ENCODE results near the gene RENBP. TPM values are rescaled to one million over a fixed set of nuclear protein-coding genes. Genes with fewer than 3 reads are reported as not detected.

The RENBP gene
- total RNA-seq, 1 experiment from 2014 or later: 0.18 TPM

GRCh38 chrX:153953892-153954557, 9.6 kb upstream of the RENBP start:
- H3K4me3 ChIP-seq: no peak overlapping the region
- DNase-seq: no peak
- H3K4me1 ChIP-seq: no peaks in the 10 kb centered on the region
- no peak overlapping the region for H3K27ac ChIP-seq
- H3K36me3 ChIP-seq: peaks cover 43% of the 10 kb centered on the region
- no peaks in the 10 kb centered on the region for H3K27me3 ChIP-seq
- no peaks in the 10 kb centered on the region for H3K9me3 ChIP-seq (replicated peaks)

GRCh38 chrX:153953342-153953830, 8.9 kb upstream of the RENBP start:
- peaks cover 43% of the 10 kb centered on the region for H3K36me3 ChIP-seq
- no peak overlapping the region for H3K27ac ChIP-seq
- DNase-seq: peak; percentile 34 to 58
- no peak overlapping the region for H3K4me3 ChIP-seq
- no peaks in the 10 kb centered on the region for H3K4me1 ChIP-seq
- H3K27me3 ChIP-seq: no peaks in the 10 kb centered on the region
- no peaks in the 10 kb centered on the region for H3K9me3 ChIP-seq (replicated peaks)

DNA sequence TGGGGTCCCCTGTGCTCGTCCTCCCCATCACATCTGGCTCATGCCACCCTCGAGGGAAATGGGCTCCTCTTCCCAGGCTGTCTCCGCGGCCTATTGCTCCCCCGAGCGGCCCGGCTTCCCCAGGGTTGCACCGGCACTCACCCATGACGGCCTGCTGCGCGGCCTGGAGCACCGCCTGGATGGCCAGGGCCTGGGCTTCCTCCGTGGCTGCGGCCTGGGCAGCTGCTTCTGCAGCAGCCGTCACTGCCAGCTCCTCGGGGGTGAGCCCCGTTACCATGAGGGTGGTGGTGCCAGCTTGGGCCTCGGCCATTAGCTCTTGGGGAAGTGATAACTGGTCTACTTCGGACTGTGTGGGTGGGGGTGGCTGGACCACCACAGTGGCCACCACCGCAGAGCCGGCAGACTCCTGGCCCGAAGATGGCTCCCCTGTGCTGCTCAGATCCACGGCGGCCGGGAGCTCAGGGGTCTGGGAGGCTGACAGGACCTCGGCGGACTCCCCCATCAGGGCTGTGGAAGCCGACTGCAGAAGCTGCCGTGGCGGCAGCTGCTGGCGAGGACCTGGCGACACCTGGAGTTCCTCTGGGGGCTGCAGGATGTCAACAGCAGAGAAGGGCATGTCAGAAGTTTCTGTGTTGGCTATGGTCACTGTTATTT, 8.1 kb upstream of the RENBP start:
- Histone ChIP-seq H3K4me1 (no peaks in the 10 kb centered on the region), H3K27ac (no peak overlapping the region), H3K27me3 (no peaks in the 10 kb centered on the region), H3K4me3 (no peak overlapping the region), H3K9me3 (replicated peaks) (no peaks in the 10 kb centered on the region), H3K36me3 (peaks cover 34% of the 10 kb centered on the region)
- no peak for DNase-seq

- Histone ChIP-seq H3K36me3 (peaks cover 33% of the 10 kb centered on the region), H3K27me3 (no peaks in the 10 kb centered on the region), H3K4me3 (no peak overlapping the region), H3K4me1 (no peaks in the 10 kb centered on the region), H3K27ac (no peak overlapping the region), H3K9me3 (replicated peaks) (no peaks in the 10 kb centered on the region)
- no peak for DNase-seq
Observed at GRCh38 chrX:153951683-153952372, 7.4 kb upstream of the RENBP start.

DNA sequence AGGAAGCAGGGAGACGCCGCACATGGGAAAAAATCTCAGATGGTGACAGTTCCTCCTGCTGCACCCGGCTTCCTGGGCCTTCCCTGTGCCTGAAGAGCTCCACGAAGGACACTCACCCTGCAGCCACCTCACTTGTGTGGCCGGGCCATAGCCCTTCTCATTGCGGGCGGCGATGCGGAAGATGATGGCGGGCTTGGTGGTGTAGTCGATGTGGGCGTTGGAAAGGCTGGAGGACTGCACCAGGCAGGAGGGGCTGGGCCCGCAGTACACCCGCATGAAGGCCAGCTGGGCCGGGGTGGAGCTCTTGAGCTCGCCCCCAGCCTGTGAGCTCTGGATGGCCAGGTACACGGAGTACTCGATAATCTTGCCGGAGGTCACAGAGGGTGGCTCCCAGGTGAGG, 5.7 kb upstream of the RENBP start:
- H3K9me3 ChIP-seq (replicated peaks): no peaks in the 10 kb centered on the region
- no peak overlapping the region for H3K4me3 ChIP-seq
- DNase-seq: no peak
- H3K36me3 ChIP-seq: peaks cover 30% of the 10 kb centered on the region
- 0 out of 2 replicates have a peak, but pooled peaks cover 3% of the 10 kb centered on the region for H3K4me1 ChIP-seq
- no peak overlapping the region for H3K27ac ChIP-seq
- no peaks in the 10 kb centered on the region for H3K27me3 ChIP-seq

GRCh38 chrX:153948847-153949805, 4.7 kb upstream of the RENBP start:
- H3K27me3 ChIP-seq: no peaks in the 10 kb centered on the region
- H3K36me3 ChIP-seq: peaks cover 28% of the 10 kb centered on the region
- H3K4me1 ChIP-seq: 0 out of 2 replicates have a peak, but pooled peaks cover 3% of the 10 kb centered on the region
- H3K27ac ChIP-seq: no peak overlapping the region
- no peak overlapping the region for H3K4me3 ChIP-seq
- no peaks in the 10 kb centered on the region for H3K9me3 ChIP-seq (replicated peaks)
- no peak for DNase-seq

GRCh38 chrX:153948002-153948466, 3.6 kb upstream of the RENBP start:
- Histone ChIP-seq H3K4me1 (0 out of 2 replicates have a peak, but pooled peaks cover 3% of the 10 kb centered on the region), H3K9me3 (replicated peaks) (no peaks in the 10 kb centered on the region), H3K4me3 (no peak overlapping the region), H3K36me3 (peaks cover 23% of the 10 kb centered on the region), H3K27ac (no peak overlapping the region), H3K27me3 (no peaks in the 10 kb centered on the region)
- no peak for DNase-seq

GRCh38 chrX:153947009-153947769, 2.7 kb upstream of the RENBP start:
- no peak overlapping the region for H3K4me3 ChIP-seq
- H3K27me3 ChIP-seq: no peaks in the 10 kb centered on the region
- H3K36me3 ChIP-seq: peaks cover 15% of the 10 kb centered on the region
- H3K4me1 ChIP-seq: 0 out of 2 replicates have a peak, but pooled peaks cover 3% of the 10 kb centered on the region
- peak; percentile 75 to 81 for DNase-seq
- no peak overlapping the region for H3K27ac ChIP-seq
- H3K9me3 ChIP-seq (replicated peaks): no peaks in the 10 kb centered on the region

DNA sequence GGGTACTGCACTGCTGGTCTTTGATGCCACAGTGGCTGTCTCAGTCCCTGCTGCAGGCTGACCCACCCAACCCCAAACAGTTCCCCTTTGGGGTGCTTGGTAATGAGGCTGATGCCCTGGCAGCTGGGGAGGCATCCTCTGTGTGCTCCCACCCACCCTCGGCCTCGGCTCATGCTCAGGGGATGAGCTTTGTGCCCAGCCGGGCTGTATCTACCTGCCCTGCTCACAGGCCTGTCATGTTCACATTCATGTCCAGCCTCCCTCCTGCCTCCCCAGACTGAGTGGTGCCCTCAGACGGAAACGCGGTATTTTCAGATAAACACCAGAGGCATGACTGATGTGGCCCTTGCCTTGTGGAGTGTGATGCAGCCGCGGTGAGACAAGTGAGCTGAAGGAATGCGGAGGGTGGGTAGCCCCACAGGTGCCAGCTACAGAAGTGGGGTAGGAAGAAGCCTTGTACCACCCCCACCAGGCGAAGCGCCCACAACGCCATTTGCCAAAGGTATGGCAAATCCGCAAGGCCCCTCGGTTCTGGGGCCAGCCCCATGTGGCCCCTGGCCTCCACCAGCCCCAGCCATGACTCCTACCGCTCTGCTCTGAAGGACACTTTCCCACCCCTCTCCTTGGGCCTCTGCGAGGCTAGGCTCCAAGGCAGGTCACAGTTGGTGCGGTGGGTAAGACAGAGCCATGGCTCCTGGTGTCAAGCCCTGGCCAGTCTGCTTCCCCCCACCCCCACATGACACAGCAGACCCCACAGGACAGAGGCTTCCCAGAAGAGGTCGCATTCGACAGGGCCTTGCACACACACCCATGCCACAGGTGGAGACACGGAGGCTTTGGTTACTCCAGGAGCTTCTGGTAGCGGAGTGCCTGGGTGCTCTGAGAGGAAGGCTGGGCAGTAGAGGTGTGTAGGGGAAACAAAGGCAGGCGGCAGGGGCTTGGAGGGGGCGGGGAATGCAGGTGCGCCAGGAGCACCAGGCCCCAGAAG, 1.8 kb upstream of the RENBP start:
- H3K27me3 ChIP-seq: no peaks in the 10 kb centered on the region
- no peak for DNase-seq

GRCh38 chrX:153944800-153945150, 332 bp upstream of the RENBP start:
- no peak overlapping the region for H3K4me3 ChIP-seq
- H3K4me1 ChIP-seq: 0 out of 2 replicates have a peak, but pooled peaks cover 3% of the 10 kb centered on the region
- no peaks in the 10 kb centered on the region for H3K27me3 ChIP-seq
- no peak for DNase-seq
- H3K9me3 ChIP-seq (replicated peaks): no peaks in the 10 kb centered on the region
- H3K36me3 ChIP-seq: peaks cover 2% of the 10 kb centered on the region; the same call in 1 of the 2 replicates
- no peak overlapping the region for H3K27ac ChIP-seq

More for the DNA sequence above, 1.8 kb upstream of the RENBP start:
- H3K4me3 ChIP-seq: no peak overlapping the region
- H3K9me3 ChIP-seq (replicated peaks): no peaks in the 10 kb centered on the region
- 0 out of 2 replicates have a peak, but pooled peaks cover 3% of the 10 kb centered on the region for H3K4me1 ChIP-seq
- peak overlapping the region; percentile 26; the same call in 1 of the 2 replicates for H3K27ac ChIP-seq
- peaks cover 10% of the 10 kb centered on the region for H3K36me3 ChIP-seq

GRCh38 chrX:153941336-153942252, 2.8 kb downstream of the RENBP start:
- Histone ChIP-seq H3K27ac (no peak overlapping the region), H3K9me3 (replicated peaks) (no peaks in the 10 kb centered on the region), H3K4me3 (no peak overlapping the region), H3K4me1 (0 out of 2 replicates have a peak, but pooled peaks cover 3% of the 10 kb centered on the region), H3K27me3 (no peaks in the 10 kb centered on the region), H3K36me3 (no peaks in the 10 kb centered on the region)
- DNase-seq: no peak

DNA sequence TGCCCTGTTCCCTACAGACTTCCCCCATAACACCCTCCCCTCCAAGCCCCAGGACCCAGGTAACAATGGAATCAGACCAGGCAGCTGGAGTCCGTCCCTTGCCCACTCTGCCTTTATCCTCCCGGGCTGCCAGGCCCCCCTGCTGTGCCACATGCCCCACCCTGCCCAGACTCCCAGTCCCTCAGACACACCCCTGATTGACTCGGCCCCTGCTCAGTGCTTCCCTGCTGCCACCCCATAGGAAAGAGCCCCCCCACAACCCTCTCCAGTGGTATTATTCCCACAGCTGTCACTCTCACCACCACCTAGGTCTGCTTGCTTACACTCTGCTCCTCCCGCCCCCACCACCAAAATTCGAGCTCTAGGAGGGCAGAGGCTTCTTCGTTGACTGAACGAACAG, 4.9 kb downstream of the RENBP start:
- Histone ChIP-seq H3K27me3 (no peaks in the 10 kb centered on the region), H3K27ac (no peak overlapping the region), H3K4me3 (no peak overlapping the region), H3K4me1 (no peaks in the 10 kb centered on the region), H3K36me3 (no peaks in the 10 kb centered on the region), H3K9me3 (replicated peaks) (no peaks in the 10 kb centered on the region)
- no peak for DNase-seq
